Measurements from ENCODE around the gene ANKRD44. TPM values are rescaled to one million over a fixed set of nuclear protein-coding genes. Genes with fewer than 3 reads are reported as not detected.

Gene ANKRD44
- total RNA-seq, 2 donors from 2014 or later, result 57.8 to 93.4 TPM

DNA sequence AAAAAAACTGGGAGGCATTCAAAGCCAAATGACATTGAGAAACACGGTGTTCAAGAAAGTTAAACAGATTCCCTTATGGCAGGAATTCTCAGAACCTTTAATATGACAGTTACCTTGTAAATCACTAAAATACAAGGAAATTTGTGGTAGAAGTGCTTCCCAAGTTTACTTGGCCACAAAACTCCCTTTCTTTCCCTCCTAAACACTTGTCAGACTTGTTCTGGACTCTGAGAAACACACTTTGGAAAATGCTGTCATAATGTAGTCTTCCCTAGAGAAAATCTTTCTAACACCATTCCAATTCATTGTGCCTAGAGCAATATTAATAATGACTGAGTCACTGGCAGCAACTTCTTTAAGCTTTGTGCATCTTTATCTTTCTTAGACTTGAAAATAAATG lies 140.4 kb downstream of the ANKRD44 start:
- ATAC-seq (ENCODE audit: insufficient number of reproducible peaks, low FRiP score, low read depth) (no peak), DNase-seq (ENCODE audit: low spot score) (no peak)
- Histone ChIP-seq H3K4me1 (ENCODE audit: control insufficient read depth in 1 of 2, low read depth in 2 of 2) (peaks cover 0 to 45% of the 10 kb centered on the region in 2 donors), H3K27me3 (replicated peaks; ENCODE audit: insufficient read depth) (no peaks in the 10 kb centered on the region), H3K9me3 (no peaks in the 10 kb centered on the region), H3K36me3 (no peaks in the 10 kb centered on the region), H3K4me3 (no peak overlapping the region), H3K27ac (no peak overlapping the region)
- TF ChIP-seq, protein P1, sequence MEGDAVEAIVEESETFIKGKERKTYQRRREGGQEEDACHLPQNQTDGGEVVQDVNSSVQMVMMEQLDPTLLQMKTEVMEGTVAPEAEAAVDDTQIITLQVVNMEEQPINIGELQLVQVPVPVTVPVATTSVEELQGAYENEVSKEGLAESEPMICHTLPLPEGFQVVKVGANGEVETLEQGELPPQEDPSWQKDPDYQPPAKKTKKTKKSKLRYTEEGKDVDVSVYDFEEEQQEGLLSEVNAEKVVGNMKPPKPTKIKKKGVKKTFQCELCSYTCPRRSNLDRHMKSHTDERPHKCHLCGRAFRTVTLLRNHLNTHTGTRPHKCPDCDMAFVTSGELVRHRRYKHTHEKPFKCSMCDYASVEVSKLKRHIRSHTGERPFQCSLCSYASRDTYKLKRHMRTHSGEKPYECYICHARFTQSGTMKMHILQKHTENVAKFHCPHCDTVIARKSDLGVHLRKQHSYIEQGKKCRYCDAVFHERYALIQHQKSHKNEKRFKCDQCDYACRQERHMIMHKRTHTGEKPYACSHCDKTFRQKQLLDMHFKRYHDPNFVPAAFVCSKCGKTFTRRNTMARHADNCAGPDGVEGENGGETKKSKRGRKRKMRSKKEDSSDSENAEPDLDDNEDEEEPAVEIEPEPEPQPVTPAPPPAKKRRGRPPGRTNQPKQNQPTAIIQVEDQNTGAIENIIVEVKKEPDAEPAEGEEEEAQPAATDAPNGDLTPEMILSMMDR (IDR thresholded peaks at IDR 0.05), result no peak

DNA sequence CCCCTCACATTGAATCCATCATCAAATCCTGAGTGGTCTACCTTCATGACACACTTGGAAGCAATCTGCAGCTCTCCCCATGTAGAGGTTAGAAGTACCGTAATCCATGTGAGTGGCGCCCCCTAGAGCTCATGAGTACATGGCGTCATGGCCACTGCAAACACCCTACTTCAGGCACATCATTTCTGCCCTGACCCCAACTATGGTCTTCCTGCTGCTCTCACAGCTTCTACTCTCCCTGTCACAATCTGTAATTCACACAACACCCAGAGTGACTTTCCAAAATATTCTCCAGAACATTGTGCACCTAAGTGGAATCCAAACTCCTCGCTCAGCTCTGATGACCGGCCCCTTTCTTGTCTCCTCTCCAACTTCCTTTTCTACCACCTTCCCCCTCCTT lies 141.9 kb downstream of the ANKRD44 start:
- peaks cover 0 to 55% of the 10 kb centered on the region in 2 donors for H3K4me1 ChIP-seq (ENCODE audit: control insufficient read depth in 1 of 2, low read depth in 2 of 2)
- ATAC-seq (ENCODE audit: insufficient number of reproducible peaks, low FRiP score, low read depth) (no peak), DNase-seq (ENCODE audit: low spot score) (no peak)
- no peaks in the 10 kb centered on the region for H3K27me3 ChIP-seq (replicated peaks; ENCODE audit: insufficient read depth)
- H3K9me3 ChIP-seq, result no peaks in the 10 kb centered on the region
- H3K36me3 ChIP-seq, result no peaks in the 10 kb centered on the region
- TF ChIP-seq, protein P1 (IDR thresholded peaks at IDR 0.05), result peak; percentile 44
- H3K27ac ChIP-seq, result no peak overlapping the region
- H3K4me3 ChIP-seq, result no peak overlapping the region

DNA sequence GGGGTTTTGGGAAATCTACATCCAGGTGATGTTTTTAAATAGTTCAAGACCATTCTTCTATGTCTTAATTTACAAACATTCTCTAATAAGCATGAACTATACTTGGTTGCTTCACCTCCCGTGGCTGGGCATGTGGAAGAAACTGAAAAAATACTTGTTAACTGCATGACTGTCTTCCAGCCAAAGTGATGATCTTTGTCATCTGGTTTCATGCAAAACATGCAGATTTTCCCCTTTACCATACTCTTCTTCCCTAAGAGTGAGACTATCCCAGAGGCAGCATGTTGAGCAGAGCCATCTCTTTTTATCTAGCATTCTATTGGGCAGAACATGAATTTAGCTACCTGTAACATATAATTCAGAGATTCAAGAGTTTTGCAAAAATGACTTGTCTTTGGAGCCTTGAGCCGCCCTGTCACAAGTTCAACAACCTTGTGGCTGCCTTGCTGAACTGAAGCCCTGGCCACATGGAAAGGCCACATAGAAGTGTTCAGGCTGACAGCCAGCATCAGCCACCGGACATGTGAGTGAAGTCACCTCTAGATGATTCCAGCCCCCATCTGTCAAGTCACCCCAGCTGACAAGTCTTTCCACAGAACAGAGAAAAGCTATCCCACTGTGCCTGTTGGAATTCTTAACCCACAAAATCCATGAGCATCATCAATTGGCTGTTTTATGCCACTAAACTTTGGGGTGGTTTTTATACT lies 142.8 kb downstream of the ANKRD44 start:
- TF ChIP-seq, protein P1 (IDR thresholded peaks at IDR 0.05), result no peak
- no peak for DNase-seq (ENCODE audit: low spot score)
- Histone ChIP-seq H3K4me1 (ENCODE audit: control insufficient read depth in 1 of 2, low read depth in 2 of 2) (peaks cover 0 to 55% of the 10 kb centered on the region in 2 donors), H3K9me3 (no peaks in the 10 kb centered on the region), H3K36me3 (no peaks in the 10 kb centered on the region), H3K4me3 (no peak overlapping the region), H3K27me3 (replicated peaks; ENCODE audit: insufficient read depth) (no peaks in the 10 kb centered on the region), H3K27ac (no peak overlapping the region)
- ATAC-seq (ENCODE audit: insufficient number of reproducible peaks, low FRiP score, low read depth), result no peak

DNA sequence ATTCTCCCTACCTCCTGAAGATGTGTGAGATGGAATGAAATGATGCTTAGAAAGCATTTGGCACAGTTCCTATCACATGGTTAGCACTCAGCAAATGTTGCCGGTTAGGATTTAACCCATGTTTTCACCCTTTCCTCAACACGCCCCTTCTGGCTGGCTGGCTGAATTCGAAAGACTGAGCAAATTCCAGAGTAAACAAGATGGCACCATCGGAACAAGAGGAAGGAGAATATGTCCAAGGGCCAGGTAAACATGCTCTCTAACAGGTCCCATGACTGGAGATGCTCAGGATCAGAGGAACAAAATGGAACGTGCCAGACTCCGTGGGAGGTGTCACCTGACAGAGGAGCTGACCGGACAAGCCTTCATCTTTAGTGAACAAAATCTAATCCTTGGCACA lies 145.6 kb downstream of the ANKRD44 start:
- peaks cover 0 to 57% of the 10 kb centered on the region in 2 donors for H3K4me1 ChIP-seq (ENCODE audit: control insufficient read depth in 1 of 2, low read depth in 2 of 2)
- no peaks in the 10 kb centered on the region for H3K36me3 ChIP-seq
- H3K9me3 ChIP-seq, result no peaks in the 10 kb centered on the region
- TF ChIP-seq, protein P1 (IDR thresholded peaks at IDR 0.05), result no peak
- no peaks in the 10 kb centered on the region for H3K27me3 ChIP-seq (replicated peaks; ENCODE audit: insufficient read depth)
- ATAC-seq (ENCODE audit: insufficient number of reproducible peaks, low FRiP score, low read depth) (no peak), DNase-seq (ENCODE audit: low spot score) (no peak)
- H3K27ac ChIP-seq, result no peak overlapping the region
- no peak overlapping the region for H3K4me3 ChIP-seq

DNA sequence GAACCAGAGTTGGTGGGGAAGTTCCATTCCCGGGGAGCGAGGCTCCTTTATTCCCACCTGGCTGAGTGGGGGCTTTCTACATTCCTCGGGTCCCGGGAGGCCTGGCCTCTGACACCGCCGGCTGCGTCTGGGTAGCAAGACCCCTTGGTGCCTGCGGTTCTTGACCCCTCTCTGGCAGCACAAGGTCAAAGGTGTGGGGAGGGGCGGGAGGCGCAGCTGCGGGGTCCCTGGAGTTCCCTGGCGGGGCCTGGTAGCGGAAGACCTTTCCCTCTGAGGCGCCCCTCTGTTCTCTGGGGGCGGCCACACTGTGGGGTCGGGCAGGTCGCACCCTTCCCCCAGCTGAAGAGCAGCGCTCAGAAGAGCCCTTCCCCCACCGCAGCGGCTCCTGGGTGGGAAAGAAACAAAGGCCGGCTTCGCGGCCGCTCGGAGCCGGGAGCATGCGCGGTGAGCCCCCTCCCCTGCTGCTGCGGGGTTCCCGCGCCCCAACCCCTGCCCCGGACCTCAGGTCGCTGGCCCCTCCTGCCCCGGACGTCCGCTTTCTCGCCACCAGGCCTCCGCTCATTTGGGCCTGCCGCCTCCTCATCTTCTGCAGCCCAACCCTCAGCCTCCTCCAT lies 146.3 kb downstream of the ANKRD44 start:
- Histone ChIP-seq H3K9me3 (no peaks in the 10 kb centered on the region), H3K27me3 (replicated peaks; ENCODE audit: insufficient read depth) (no peaks in the 10 kb centered on the region), H3K27ac (no peak overlapping the region), H3K4me3 (no peak overlapping the region), H3K4me1 (ENCODE audit: control insufficient read depth in 1 of 2, low read depth in 2 of 2) (peaks cover 5 to 57% of the 10 kb centered on the region in 2 donors), H3K36me3 (no peaks in the 10 kb centered on the region)
- TF ChIP-seq, protein P1 (IDR thresholded peaks at IDR 0.05), result no peak
- ATAC-seq (ENCODE audit: insufficient number of reproducible peaks, low FRiP score, low read depth) (no peak), DNase-seq (ENCODE audit: low spot score) (no peak)
